GM18511 (cell line): ENCODE results near the gene RAP1A.
"Not testable (repeated sequence)": the region's sequence is repeated elsewhere in the genome, so short reads cannot be mapped to it uniquely, and the experiment has no call there.

Experiments used
- ATAC-seq: cut with Tn5 transposase; IDR thresholded peaks from one replicate; pipeline ENCODE4 v1.9.1; 2021; ENCODE audit warnings: mild to moderate bottlenecking, moderate library complexity; ENCODE audit not compliant: unreplicated experiment

The RAP1A gene

DNA sequence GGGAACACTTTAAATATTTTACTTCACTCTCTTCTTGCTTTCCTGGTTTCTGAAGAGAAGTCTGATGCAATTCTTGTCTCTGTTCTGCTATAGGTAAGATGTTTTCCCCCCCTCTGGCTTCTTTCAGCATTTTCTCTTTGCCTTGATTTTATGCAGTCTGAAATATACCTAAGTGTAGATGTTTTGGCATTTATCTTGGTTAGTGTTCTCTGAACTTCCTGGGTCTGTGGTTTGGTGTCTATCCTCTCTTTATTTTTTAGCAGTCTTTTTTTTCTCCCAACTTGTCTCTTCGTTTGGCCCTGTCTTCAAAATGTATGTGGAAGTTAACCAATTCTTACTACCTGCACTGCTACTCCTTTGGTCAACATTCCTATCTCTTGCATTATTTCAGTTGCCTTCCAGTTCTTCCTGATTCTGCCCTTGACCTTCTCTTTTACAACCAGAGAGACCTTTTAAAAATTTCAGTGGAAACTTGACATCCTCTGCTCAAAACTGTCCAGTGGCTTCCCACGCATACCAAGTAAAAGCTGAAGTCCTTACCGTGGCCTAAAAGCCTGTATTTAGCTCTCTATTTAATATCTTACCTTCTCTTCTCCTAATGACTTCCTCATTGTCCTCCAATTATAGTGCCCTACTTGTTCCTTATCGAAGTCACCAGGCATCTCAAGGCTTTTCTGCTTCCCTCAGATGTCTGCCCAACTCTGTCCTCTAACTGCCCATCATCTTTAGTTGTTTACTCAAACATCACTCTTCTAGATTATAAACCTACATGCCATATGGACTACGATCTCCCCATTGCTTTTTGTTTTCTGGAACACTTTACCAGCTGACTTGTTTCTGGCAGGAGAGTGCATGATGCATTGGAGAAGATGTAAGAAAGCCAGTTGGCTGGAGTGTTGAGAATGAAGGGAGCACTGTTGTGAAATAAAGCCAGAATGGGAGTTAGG, 40.9 kb downstream of the RAP1A start:
- no peak for ATAC-seq

DNA sequence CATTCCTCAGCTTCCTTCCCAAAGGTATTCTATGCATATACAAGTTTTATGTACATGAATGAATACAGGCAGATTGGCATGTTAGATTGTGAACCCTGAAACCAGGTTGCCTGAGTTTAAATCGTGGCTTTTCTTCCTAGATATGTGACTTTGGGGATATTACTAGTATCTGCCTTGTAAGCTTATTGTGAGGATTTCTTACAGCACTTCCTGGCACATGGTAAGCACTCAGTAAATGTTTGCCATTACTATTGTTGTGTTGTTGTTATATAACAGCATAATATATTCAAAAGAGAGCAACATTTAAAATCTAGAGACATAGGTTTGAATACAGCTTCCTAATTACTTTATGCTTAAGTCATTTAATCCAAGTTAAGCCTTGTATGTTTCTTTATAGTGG, 45.1 kb downstream of the RAP1A start:
- no peak for ATAC-seq

DNA sequence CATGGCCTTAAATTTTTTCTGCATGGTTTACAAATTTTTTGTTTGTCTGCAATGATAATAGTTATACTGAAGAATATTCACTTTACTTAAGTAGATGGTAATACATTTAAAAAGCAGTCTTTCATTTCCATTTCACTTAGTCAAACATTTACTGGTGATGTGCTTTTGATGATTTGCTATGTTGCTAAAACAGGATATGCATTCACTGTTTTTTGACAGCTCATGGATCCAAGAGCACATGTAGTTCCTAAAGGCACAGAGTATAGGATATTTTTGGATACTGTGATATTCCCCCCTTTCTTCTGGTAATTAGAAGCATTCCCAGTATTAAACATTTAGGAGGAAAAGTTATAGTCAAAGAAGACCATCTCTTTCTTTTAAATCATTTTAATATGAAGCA, 45.9 kb downstream of the RAP1A start:
- no peak for ATAC-seq

DNA sequence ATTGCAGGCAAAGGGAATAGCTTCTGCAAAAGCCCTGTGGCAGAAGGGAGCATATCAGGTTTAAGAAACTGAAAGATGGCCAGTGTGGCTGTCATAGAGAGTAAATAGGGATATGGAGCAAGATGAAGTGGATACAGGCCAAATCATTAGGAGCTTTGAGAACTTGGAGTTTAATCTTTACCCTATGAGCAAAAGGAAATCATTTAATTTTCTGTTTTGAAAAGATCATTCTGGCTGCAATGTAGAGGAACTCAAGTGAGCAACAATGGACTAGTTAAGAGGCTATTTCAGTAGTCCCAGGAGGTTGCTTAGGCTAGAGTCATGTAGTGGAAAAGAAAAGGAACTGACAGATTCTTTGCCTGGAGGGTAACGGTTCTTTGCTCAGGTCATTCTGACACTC, 47.2 kb downstream of the RAP1A start:
- no peak for ATAC-seq

DNA sequence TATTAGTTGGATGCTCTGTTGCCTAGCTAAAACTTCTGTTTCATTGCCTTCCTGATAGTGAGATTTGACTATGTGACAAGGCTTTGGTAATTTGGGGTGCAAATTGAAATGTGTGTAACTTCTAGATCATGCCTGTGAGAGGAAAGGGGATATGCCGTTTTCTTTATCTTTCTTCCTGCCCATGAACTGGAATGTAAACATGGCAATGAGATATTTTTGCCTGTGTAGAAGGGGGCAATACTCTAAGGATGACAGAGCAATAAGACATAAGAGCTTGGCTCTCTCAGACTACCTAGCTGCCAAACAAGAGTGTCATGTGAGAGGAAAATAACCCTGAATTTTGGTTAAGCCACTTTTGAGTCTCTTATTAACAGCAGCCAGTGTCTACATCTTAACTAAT, 49.7 kb downstream of the RAP1A start:
- ATAC-seq: no peak

DNA sequence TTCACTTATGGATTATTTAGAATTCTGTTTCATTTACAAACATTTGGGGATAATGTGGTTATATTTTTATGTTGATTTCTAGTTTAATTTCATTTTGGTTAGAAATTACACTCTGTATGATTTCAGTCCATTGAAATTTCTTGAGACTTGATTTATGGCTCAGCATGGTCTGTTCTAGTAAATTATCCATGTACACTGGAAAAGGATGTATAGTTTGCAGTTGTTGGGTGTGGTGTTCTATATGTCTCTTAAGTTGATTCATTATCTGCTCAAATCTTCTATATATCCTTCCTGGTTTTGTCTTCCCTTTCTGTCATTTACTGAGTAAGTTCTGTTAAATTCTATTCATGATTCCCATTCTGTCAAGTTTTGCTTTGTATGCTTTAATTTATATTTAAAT, 52.3 kb downstream of the RAP1A start:
- ATAC-seq: no peak

DNA sequence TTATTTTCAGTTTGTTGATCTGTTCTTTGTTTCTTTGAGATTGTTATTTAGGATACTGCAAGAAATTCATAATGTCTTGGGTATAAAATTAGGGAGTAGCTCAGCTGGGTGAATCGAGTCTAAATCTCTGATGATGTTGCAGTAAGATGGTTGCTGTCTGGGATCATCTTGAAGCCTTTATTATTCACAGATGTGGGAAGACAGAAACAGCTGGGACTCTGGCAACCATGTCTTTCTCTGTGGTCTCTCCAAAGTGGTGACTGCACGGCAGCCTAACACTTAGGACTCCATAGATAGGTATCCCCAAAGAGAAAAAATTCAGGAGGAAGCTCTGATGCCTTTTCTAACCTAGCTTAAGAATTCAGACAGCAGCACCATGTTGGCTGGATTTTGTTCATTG, 52.7 kb downstream of the RAP1A start:
- no peak for ATAC-seq

DNA sequence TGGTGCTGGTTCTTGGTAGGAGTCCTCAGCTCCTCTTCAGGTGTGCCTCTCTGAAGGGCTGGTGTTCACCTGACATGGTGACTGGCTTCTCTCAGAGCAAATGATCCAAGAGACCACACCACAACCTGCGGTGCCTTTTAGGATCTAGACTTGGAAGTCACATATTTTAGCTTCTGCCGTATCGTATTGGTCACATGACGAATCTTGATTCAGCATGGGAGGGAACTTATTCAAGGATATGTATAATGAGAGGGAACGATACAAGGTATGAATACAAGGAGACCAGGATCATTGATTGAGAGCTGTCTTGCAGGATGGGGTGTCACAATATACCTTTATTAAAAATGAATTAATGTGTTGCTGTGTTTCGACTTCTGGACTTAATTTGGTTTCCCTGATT, 58.0 kb downstream of the RAP1A start:
- ATAC-seq: no peak

DNA sequence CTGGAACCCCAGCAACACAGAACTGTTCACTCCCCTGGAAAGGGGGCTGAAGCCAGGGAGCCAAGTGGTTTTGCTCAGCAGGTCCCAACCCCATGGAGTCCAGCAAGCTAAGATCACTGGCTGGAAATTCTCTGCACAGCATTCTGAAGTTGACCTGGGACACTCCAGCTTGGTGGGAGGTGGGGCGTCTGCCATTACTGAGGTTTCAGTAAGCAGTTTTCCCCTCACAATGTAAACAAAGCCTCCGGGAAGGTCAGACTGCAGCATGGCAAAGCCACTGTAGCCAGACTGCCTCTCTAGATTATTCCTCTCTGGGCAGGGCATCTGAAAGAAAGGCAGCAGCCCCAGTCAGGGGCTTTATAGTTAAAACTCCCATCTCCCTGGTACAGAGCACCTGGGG, 60.0 kb downstream of the RAP1A start:
- no peak for ATAC-seq

DNA sequence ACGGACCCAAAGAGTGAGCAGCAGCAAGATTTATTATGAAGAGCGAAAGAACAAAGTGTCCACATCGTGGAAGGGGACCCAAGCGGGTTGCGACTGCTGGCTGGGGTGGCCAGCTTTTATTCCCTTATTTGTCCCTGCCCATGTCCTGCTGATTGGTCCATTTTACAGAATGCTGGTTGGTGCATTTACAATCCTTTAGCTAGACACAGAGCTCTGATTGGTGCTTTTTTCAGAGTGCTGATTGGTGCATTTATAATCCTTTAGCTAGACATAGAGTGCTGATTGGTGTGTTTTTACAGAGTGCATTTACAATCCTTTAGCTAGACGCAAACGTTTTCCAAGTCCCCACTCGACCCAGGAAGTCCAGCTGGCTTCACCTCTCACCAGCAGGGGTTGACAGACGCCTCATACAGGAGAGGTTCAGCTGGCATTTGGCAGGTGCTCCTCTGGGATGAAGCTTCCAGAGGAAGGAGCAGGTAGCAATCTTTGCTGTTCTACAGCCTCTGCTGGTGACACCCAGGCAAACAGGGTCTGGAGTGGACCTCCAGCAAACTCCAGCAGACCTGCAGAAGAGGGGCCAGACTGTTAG, 60.7 kb downstream of the RAP1A start:
- ATAC-seq: not testable (repeated sequence)

DNA sequence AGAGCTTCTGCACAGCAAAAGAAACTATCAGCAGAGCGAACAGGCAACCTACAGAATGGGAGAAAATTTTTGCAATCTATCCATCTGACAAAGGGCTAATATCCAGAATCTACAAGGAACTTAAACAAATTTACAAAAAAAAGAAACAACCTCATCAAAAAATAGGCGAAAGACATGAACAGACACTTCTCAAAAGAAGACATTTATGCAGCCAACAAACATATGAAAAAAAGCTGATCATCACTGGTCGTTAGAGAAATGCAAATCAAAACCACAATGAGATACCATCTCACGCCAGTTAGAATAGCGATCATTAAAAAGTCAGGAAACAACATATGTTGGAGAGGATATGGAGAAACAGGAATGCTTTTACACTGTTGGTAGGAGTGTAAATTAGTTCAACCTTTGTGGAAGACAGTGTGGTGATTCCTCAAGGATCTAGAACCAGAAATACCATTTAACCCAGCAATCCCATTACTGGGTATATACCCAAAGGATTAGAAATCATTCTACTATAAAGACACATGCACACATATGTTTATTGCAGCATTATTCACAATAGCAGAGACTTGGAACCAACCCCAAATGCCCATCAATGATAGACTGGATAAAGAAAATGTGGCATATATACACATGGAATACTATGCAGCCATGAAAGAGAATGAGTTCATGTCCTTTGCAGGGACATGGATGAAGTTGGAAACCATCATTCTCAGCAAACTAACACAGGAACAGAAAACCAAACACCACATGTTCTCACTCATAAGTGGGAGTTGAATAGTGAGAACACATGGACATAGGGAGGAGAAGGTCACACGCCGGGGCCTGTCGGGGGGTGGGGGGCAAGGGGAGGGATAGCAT, 65.9 kb downstream of the RAP1A start:
- not testable (repeated sequence) for ATAC-seq

DNA sequence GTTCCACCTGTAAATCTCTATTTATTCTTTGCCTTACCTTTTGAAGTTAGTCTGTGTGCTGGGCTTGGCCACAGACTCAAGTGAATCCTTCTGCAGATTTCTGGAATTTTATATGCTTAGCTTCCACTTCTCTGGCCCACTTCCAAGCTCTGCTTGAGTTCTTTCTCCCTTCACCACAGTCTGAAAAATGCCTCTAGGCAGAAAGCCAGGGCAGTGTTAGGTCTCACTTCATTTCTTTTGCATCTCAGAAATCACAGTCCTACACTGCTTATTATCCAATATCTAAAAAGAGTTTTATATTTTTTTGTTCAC, 70.7 kb downstream of the RAP1A start:
- no peak for ATAC-seq

DNA sequence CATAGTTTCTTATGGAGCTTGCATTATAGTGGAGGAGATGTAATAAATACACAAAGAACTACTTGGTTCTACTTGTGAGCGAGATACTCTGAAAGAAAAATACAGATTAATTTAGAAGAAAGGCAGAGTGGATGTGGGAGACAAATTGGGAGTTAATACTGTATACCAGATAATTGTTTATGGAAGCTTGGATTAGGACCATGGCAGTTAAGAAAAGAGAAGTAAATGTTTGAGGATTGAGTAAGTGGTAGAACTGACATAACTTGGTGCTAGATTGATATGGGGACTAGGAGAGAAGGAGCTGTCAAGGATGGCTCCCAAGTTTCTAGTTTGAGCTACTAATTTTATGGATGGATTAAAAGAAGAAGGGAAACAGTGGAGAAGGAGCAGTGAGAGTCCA, 72.3 kb downstream of the RAP1A start:
- ATAC-seq: no peak

DNA sequence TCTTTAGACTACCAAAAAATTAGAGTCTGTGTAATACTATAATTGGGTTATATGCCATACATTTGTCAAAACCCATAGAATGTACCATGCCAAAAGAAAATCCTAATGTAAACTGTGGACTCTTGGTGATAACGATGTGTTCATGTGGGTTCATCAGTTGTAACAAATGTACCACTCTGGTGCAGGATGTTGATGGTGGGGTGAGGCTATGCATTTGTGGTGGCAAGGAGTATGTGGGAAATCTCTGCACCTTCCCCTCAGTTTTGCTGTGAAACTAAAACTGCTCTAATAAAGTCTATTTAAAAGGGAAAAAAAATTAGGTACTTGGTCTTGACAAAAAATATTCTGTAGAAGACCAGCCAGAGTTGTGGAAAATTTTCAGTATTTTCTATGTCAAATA, 76.2 kb downstream of the RAP1A start:
- ATAC-seq: peak; percentile 54

DNA sequence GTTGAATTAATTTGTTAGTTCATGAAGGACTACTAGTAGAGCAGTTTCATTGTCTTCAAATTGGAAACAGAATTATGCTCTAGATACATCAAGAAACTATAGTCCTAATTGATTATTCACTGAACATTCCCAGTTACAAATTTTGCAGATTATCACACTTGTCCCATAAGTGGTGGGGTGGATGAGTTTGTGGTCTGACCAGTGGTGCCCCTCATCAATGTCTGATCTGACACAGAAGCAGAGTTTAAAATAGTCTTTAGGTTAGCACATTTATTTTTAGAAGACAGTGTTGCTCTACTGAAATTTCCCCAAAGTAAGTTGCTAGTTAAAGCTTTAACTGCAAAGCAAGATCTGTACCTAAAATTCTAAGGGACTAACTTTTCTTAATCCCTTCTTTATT, 76.7 kb downstream of the RAP1A start:
- peak; percentile 59 for ATAC-seq

DNA sequence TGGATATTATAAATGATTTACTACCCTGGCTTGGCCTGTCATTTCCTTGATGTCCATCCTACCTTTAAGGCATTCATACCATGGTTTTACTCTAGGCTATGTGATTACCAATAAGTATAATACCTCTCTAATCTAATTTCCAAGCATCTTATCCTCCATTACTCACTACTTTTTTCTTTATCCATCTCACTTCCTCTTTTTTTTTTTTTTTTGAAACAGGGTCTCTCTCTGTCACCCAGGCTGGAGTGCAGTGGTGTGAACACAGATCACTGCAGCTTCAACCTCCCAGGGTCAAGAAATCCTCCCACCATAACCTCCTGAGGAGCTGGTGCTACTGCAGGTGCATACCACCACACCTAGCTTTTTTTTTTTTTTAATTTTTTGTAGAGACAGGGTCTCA, 79.7 kb downstream of the RAP1A start:
- no peak for ATAC-seq

DNA sequence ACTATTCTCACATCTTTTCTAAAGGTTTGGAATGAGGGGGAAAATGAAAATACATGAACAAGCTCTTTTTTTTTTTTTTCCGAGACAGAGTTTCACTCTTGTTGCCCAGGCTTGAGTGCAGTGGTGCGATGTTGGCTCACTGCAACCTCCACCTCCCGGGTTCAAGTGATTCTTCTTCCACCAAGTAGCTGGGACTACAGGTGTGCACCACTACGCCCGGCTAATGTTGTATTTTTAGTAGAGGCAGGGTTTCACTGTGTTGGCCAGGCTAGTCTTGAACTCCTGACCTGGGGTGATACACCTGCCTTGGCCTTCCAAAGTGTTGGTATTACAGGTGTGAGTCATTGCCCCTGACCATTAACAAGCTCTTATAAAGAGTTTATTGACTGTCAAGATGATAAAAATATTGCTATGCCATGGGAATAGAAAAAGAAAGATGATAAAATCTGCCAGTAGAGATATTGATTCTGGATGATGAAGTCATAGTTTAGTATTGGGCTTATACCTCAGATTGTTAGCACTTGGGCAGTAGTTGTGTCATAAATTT, 83.0 kb downstream of the RAP1A start:
- ATAC-seq: no peak

DNA sequence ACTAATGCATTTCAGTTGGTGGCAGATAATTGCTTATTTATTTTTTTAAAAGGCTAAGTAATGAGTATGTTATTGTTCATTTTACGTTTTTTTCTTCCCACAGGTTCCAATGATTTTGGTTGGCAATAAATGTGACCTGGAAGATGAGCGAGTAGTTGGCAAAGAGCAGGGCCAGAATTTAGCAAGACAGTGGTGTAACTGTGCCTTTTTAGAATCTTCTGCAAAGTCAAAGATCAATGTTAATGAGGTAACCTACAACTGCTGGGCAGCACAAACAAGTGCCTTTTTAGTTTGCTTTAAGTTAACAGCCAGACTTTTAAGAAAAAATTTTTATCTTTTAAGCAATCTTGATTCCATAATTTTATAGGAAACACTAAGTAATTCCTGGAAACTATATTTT, 84.7 kb downstream of the RAP1A start:
- no peak for ATAC-seq

DNA sequence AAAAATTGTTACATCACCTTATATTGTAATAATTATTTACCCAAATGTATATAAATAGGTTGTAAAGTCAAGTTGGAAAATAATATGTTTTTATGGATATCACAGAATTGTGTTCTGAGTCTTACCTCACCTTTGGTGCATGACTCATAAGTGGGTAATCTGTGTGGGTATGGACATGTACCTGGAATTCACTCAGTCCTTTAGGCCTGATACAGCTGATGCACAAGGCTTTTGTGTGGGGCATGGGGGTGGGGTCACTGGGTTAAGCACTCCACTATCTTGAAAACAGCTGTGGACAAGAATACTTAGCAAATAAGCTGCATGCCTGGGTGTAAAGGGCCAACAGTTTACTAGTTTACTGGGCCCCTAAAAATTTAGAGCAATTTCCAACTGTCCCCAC, 85.2 kb downstream of the RAP1A start:
- no peak for ATAC-seq

DNA sequence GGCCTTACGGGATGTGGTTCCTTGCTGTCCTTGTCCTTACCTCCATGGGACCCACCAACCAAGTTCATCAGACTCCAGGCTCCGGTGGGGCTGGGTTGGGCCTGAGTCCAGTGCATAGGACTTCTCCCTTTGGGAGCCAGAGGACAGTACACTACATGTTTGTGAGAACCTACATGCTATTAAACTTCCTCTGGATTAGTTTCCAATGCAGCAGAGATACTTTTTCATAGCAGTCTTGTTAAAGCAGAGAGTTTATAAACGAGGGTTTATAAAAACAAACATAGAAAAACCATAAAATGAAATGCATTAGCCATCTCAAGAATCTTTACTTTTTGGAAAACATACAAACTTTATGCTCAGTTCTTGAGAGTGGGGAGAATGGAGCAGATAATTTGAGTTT, 86.3 kb downstream of the RAP1A start:
- no peak for ATAC-seq

DNA sequence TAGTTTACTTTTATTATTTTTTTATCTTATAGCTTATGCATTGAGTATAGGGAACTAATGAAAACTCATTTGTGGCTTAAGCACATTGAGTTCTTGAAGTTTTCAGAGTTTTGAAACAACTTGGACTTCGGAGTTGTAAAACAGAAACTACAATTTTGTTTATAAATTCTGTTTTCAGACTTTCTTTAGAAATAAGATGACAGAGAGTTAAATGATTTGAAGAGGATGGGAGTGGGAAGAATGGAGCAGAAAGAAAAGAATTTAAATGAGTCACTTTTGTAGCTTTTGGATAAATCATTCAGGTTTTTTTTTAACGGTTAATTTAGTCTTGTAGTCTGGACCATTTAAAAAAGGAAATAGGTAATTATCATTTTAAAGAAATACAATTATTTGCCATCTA, 87.3 kb downstream of the RAP1A start:
- no peak for ATAC-seq

DNA sequence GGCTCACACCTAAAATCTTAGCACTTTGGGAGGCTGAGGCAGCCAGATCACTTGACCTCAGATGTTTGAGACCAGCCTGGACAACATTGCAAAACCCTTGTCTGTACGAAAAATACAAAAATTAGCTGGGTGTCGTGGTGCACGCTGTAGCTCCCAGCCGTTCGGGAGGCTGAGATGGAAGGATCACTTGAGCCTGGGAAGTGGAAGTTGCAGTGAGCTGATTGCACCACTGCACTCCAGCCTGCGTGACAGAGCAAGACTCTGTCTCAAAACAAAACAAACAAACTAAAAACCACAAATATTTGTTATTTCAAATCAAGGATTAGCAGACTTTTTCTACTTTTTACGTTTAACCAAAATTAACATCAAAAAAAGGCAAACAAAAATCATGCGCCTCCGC, 88.3 kb downstream of the RAP1A start:
- no peak for ATAC-seq
